Liver (tissue), 9 donors: ENCODE data around the gene DYNC1H1. TPM values are rescaled to one million over a fixed set of nuclear protein-coding genes. Genes with fewer than 3 reads are reported as not detected.

Source experiments
- DNase-seq: peaks from one replicate; pipeline ENCODE4 v3.0.0-alpha.2; 2017; ENCODE audit warnings: low spot score
- H3K27ac ChIP-seq, 2 donors: one replicate each; pipeline ENCODE4 v1.7.0; 2013; ENCODE audit warnings: inconsistent platforms in 2 of 2, low read length in 2 of 2, control low read depth in 1 of 2, low read depth in 1 of 2, mild to moderate bottlenecking in 1 of 2
- H3K27me3 ChIP-seq, 4 donors: one replicate each; pipeline versions ENCODE4 v1.6.1 to v1.7.0; 2013; ENCODE audit warnings: low read length in 3 of 4, inconsistent platforms in 1 of 4, mild to moderate bottlenecking in 1 of 4, moderate library complexity in 1 of 4; ENCODE audit not compliant: control insufficient read depth in 4 of 4, insufficient read depth in 4 of 4
- H3K36me3 ChIP-seq, 4 donors: one replicate each; pipeline versions ENCODE4 v1.6.1 to v1.7.0; 2013; ENCODE audit warnings: low read length in 3 of 4, mild to moderate bottlenecking in 3 of 4, low read depth in 1 of 4, moderate library complexity in 1 of 4; ENCODE audit not compliant: control insufficient read depth in 4 of 4, insufficient read depth in 3 of 4
- H3K4me1 ChIP-seq, 4 donors: one replicate each; pipeline versions ENCODE4 v1.6.1 to v1.7.0; 2013; ENCODE audit warnings: low read length in 3 of 4, mild to moderate bottlenecking in 3 of 4, moderate library complexity in 1 of 4; ENCODE audit not compliant: control insufficient read depth in 4 of 4, insufficient read depth in 4 of 4
- H3K4me3 ChIP-seq, 3 donors: one replicate each; pipeline versions ENCODE4 v1.6.1 to v1.7.0; 2013; ENCODE audit warnings: low read length in 3 of 3, control low read depth in 1 of 3, low read depth in 1 of 3, mild to moderate bottlenecking in 1 of 3
- H3K9ac ChIP-seq, 2 donors: one replicate each; pipeline ENCODE4 v1.7.0; 2013; ENCODE audit warnings: low read length in 2 of 2, mild to moderate bottlenecking in 2 of 2, moderate library complexity in 2 of 2, control low read depth in 1 of 2, low read depth in 1 of 2
- H3K9me3 ChIP-seq, 4 donors: one replicate each; pipeline versions ENCODE4 v1.6.1 to v1.7.0; 2013; ENCODE audit warnings: low read length in 3 of 4; ENCODE audit not compliant: control insufficient read depth in 4 of 4
- ATF3 ChIP-seq: IDR thresholded peaks from 2 replicates; pipeline ENCODE4 v1.6.1; 2016; ENCODE audit warnings: antibody characterized with exemption
- CTCF ChIP-seq: fragments of 150-350 bp; IDR thresholded peaks from 2 replicates; pipeline ENCODE4 v1.5.1; 2017; ENCODE audit warnings: improper control_type of control experiment, low read depth, low read length; ENCODE audit not compliant: missing input control
- EGR1 ChIP-seq, 2 donors: IDR thresholded peaks; 2 replicates each; pipeline ENCODE4 v1.6.1; 2016 to 2018; ENCODE audit warnings: antibody characterized with exemption in 2 of 2, low read depth in 2 of 2
- FOXA1 ChIP-seq: IDR thresholded peaks from 2 replicates; pipeline ENCODE4 v1.6.1; 2016; ENCODE audit warnings: antibody characterized with exemption
- FOXA2 ChIP-seq: IDR thresholded peaks from 2 replicates; pipeline ENCODE4 v1.6.1; 2016; ENCODE audit warnings: antibody characterized with exemption
- HNF4A ChIP-seq, 2 donors: conservative IDR thresholded peaks; 2 replicates each; pipeline ENCODE4 v1.6.1; 2016; ENCODE audit warnings: antibody characterized with exemption in 2 of 2, mild to moderate bottlenecking in 2 of 2
- HNF4G ChIP-seq: IDR thresholded peaks from 2 replicates; pipeline ENCODE4 v1.6.1; 2016; ENCODE audit warnings: antibody characterized with exemption
- NR2F2 ChIP-seq: IDR thresholded peaks from 2 replicates; pipeline ENCODE4 v1.6.1; 2016; ENCODE audit warnings: antibody characterized with exemption
- RAD21 ChIP-seq, 2 donors: IDR thresholded peaks; 2 replicates each; pipeline ENCODE4 v1.6.1; 2016; ENCODE audit warnings: antibody characterized with exemption in 2 of 2, mild to moderate bottlenecking in 2 of 2
- REST ChIP-seq: IDR thresholded peaks from 2 replicates; pipeline ENCODE4 v1.6.1; 2016; ENCODE audit warnings: antibody characterized with exemption, mild to moderate bottlenecking
- RXRA ChIP-seq, 2 donors: IDR thresholded peaks; 2 replicates each; pipeline ENCODE4 v1.6.1; 2017 to 2018; ENCODE audit warnings: antibody characterized with exemption in 2 of 2, mild to moderate bottlenecking in 1 of 2
- SP1 ChIP-seq: IDR thresholded peaks from 2 replicates; pipeline ENCODE4 v1.6.1; 2018; ENCODE audit warnings: antibody characterized with exemption, mild to moderate bottlenecking
- TAF1 ChIP-seq: conservative IDR thresholded peaks from 2 replicates; pipeline ENCODE4 v1.6.1; 2016; ENCODE audit warnings: antibody characterized with exemption, mild to moderate bottlenecking
- YY1 ChIP-seq: IDR thresholded peaks from 2 replicates; pipeline ENCODE4 v1.6.1; 2016; ENCODE audit warnings: antibody characterized with exemption, mild to moderate bottlenecking
- WGBS: extraction: QIAGEN DNeasy Blood & Tissue Kit; methylation state at CpG from one replicate; pipeline ENCODE4 v1.1.7; 2013; 5-methylcytosine and 5-hydroxymethylcytosine counted together
- polyA plus RNA-seq, 2 donors: library from polyadenylated mRNA; stranded (reverse) in 1 of 2; unstranded in 1 of 2; fragments of 200-250 nt in 1 of 2; fragments of >200 nt in 1 of 2; fragmentation: Nextera tagmentation in 1 of 2; extraction: Ambion mirVana in 1 of 2; gene quantifications; one replicate each; pipeline versions ENCODE4 v1.2.1 to v1.2.3, GENCODE V29; 2013 to 2015
- total RNA-seq, 2 donors: library from RNA; depleted of rRNA; stranded (reverse); fragments of >200 nt; gene quantifications; one replicate each; pipeline ENCODE4 v1.2.3, GENCODE V29; 2014
- TF ChIP-seq, protein P1 (sequence below): IDR thresholded peaks from 2 replicates; pipeline ENCODE4 v1.6.1; 2016; ENCODE audit warnings: antibody characterized with exemption
- TF ChIP-seq, protein P2 (sequence below): IDR thresholded peaks from 2 replicates; pipeline ENCODE4 v1.6.1; 2016; ENCODE audit warnings: antibody characterized with exemption
- donor health status: healthy.
- donor health status: healthy.
- donor health status: healthy.
- donor health status: healthy.
- donor health status: healthy.

DYNC1H1 gene
- total and polyA plus RNA-seq, 4 donors, result 50.3 to 201 (median 82.6) TPM

DNA sequence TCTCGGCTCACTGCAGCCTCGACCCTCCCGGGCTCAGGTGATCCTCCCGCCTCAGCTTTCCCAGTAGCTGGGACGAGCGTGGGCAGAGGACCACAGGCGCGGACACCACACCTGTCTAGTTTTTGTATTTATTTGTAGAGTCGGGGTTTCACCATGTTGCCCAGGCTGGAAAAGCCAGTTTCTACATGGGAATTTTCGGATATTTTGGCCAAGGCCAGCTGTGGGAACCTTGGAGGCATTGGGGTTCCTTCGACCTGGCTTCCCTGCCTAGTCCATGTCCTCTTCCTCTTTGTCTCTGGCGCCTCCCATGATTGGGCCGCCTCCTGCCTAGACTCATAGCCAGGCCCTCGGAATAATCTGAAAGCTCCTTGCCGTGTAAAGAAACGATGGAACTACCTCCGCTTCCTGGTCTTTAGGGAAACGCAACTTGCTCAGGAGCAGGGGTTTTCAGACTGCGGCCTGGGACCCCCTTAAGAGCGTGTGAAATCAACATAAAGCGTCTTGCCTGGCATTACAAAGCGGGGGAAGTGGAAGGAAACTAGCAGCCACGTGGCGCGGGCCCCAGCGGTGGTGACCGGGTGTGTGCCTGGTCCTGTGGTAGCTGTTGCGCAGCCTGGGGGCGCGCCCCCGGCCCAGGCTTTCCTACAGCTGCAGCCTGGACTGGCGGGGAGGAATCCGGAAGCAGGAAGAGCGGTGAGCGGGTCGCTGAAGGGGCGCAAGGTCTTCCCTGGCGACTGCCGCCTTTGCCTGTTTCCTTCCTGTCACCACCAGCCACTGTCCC lies 123.8 kb downstream of the DYNC1H1 start:
- Histone ChIP-seq H3K4me3 (peak overlapping the region in 2 of 3 donors; percentile 21 to 75), H3K4me1 (peaks cover 3 to 27% (median 18%) of the 10 kb centered on the region in 4 donors), H3K36me3 (peaks cover 10 to 23% (median 17%) of the 10 kb centered on the region in 4 donors), H3K9ac (peak overlapping the region; percentile 94 to 96), H3K27me3 (no peaks in the 10 kb centered on the region), H3K27ac (peak overlapping the region; percentile 99 to 100), H3K9me3 (no peaks in the 10 kb centered on the region)
- WGBS, result 52% methylated on average over 39 of the region's 39 CpGs
- peak; percentile 66 for DNase-seq
- TF ChIP-seq CTCF, result no peak
- TF ChIP-seq TAF1, result no peak
- TF ChIP-seq FOXA2, result no peak
- no peak for TF ChIP-seq REST
- TF ChIP-seq YY1, result no peak
- no peak for TF ChIP-seq SP1
- TF ChIP-seq HNF4A (conservative IDR thresholded peaks at IDR 0.05), result no peak
- no peak for TF ChIP-seq NR2F2
- TF ChIP-seq EGR1 (IDR thresholded peaks at IDR 0.05; ENCODE audit: low read depth in 2 of 2), result no peak
- TF ChIP-seq RXRA (IDR thresholded peaks at IDR 0.05), result no peak
- no peak for TF ChIP-seq RAD21 (IDR thresholded peaks at IDR 0.05)
- TF ChIP-seq FOXA1, result no peak
- TF ChIP-seq, protein P1, sequence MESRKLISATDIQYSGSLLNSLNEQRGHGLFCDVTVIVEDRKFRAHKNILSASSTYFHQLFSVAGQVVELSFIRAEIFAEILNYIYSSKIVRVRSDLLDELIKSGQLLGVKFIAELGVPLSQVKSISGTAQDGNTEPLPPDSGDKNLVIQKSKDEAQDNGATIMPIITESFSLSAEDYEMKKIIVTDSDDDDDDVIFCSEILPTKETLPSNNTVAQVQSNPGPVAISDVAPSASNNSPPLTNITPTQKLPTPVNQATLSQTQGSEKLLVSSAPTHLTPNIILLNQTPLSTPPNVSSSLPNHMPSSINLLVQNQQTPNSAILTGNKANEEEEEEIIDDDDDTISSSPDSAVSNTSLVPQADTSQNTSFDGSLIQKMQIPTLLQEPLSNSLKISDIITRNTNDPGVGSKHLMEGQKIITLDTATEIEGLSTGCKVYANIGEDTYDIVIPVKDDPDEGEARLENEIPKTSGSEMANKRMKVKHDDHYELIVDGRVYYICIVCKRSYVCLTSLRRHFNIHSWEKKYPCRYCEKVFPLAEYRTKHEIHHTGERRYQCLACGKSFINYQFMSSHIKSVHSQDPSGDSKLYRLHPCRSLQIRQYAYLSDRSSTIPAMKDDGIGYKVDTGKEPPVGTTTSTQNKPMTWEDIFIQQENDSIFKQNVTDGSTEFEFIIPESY, result no peak
- TF ChIP-seq ATF3, result no peak
- TF ChIP-seq, protein P2, sequence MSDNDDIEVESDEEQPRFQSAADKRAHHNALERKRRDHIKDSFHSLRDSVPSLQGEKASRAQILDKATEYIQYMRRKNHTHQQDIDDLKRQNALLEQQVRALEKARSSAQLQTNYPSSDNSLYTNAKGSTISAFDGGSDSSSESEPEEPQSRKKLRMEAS, result no peak
- TF ChIP-seq HNF4G, result no peak
